ENCODE measurements around the gene KCNJ12. TPM values are rescaled to one million over a fixed set of nuclear protein-coding genes. Genes with fewer than 3 reads are reported as not detected.

Gene KCNJ12
- total RNA-seq, 1 donor from 2014 or later: 0.10 TPM

- Mint-ChIP-seq H3K4me1 (ENCODE audit: low read depth) (peaks cover 17% of the 10 kb centered on the region), H3K27ac (no peak overlapping the region), H3K4me3 (ENCODE audit: low read depth) (no peak overlapping the region), H3K27me3 (peaks cover 20% of the 10 kb centered on the region), H3K36me3 (ENCODE audit: insufficient read depth) (no peaks in the 10 kb centered on the region), H3K9me3 (ENCODE audit: low read depth) (no peaks in the 10 kb centered on the region)
- DNase-seq (ENCODE audit: low spot score, unreplicated experiment): no peak
- TF ChIP-seq CTCF (IDR thresholded peaks at IDR 0.05; ENCODE audit: unreplicated experiment): no peak
These were observed 17.3 kb upstream of the KCNJ12 start for GRCh38 chr17:21358682-21359482.

GRCh38 chr17:21359483-21359840, 16.7 kb upstream of the KCNJ12 start:
- Mint-ChIP-seq H3K9me3 (ENCODE audit: low read depth) (no peaks in the 10 kb centered on the region), H3K4me3 (ENCODE audit: low read depth) (no peak overlapping the region), H3K4me1 (ENCODE audit: low read depth) (peaks cover 17% of the 10 kb centered on the region), H3K27me3 (peaks cover 18% of the 10 kb centered on the region), H3K27ac (no peak overlapping the region), H3K36me3 (ENCODE audit: insufficient read depth) (no peaks in the 10 kb centered on the region)
- DNase-seq (ENCODE audit: low spot score, unreplicated experiment): no peak
- no peak for TF ChIP-seq CTCF (IDR thresholded peaks at IDR 0.05; ENCODE audit: unreplicated experiment)

- no peak for TF ChIP-seq CTCF (IDR thresholded peaks at IDR 0.05; ENCODE audit: unreplicated experiment)
These were observed 16.1 kb upstream of the KCNJ12 start for GRCh38 chr17:21360048-21360447.

GRCh38 chr17:21361020-21361809, 14.9 kb upstream of the KCNJ12 start:
- TF ChIP-seq CTCF (IDR thresholded peaks at IDR 0.05; ENCODE audit: unreplicated experiment): no peak
- Mint-ChIP-seq H3K4me3 (ENCODE audit: low read depth) (no peak overlapping the region), H3K36me3 (ENCODE audit: insufficient read depth) (no peaks in the 10 kb centered on the region), H3K27me3 (peaks cover 21% of the 10 kb centered on the region), H3K4me1 (ENCODE audit: low read depth) (peaks cover 17% of the 10 kb centered on the region), H3K27ac (no peak overlapping the region), H3K9me3 (ENCODE audit: low read depth) (no peaks in the 10 kb centered on the region)
- DNase-seq (ENCODE audit: low spot score, unreplicated experiment): no peak

More at GRCh38 chr17:21360048-21360447, 16.1 kb upstream of the KCNJ12 start:
- no peaks in the 10 kb centered on the region for H3K9me3 Mint-ChIP-seq (ENCODE audit: low read depth)
- H3K27me3 Mint-ChIP-seq: peaks cover 16% of the 10 kb centered on the region
- DNase-seq (ENCODE audit: low spot score, unreplicated experiment): no peak
- H3K4me1 Mint-ChIP-seq (ENCODE audit: low read depth): peaks cover 17% of the 10 kb centered on the region
- no peak overlapping the region for H3K4me3 Mint-ChIP-seq (ENCODE audit: low read depth)
- H3K36me3 Mint-ChIP-seq (ENCODE audit: insufficient read depth): no peaks in the 10 kb centered on the region
- no peak overlapping the region for H3K27ac Mint-ChIP-seq

- H3K9me3 Mint-ChIP-seq (ENCODE audit: low read depth): no peaks in the 10 kb centered on the region
- peaks cover 30% of the 10 kb centered on the region for H3K27me3 Mint-ChIP-seq
- no peak for DNase-seq (ENCODE audit: low spot score, unreplicated experiment)
- no peaks in the 10 kb centered on the region for H3K36me3 Mint-ChIP-seq (ENCODE audit: insufficient read depth)
- H3K4me3 Mint-ChIP-seq (ENCODE audit: low read depth): no peak overlapping the region
- no peak overlapping the region for H3K27ac Mint-ChIP-seq
- TF ChIP-seq CTCF (IDR thresholded peaks at IDR 0.05; ENCODE audit: unreplicated experiment): no peak
- peaks cover 13% of the 10 kb centered on the region for H3K4me1 Mint-ChIP-seq (ENCODE audit: low read depth)
These were observed 13.7 kb upstream of the KCNJ12 start for GRCh38 chr17:21362331-21362931.
